Activated T-helper 2 cell treated with anti-CD3 and anti-CD28 coated beads, Interferon-gamma antibody, Interleukin-2, Interleukin-4, amounts not matched to agents 10 μg/mL and 5 μg/mL and 100 μg/mL, durations not matched to agents 14 hours and 24 hours and 36 hours (primary cell): ENCODE data around the gene CERKL. TPM values are rescaled to one million over a fixed set of nuclear protein-coding genes. Genes with fewer than 3 reads are reported as not detected.

Source experiments
- DNase-seq: peaks from one replicate; pipeline ENCODE4 v3.0.0; 2021; ENCODE audit warnings: low spot score
- H3K27ac Mint-ChIP-seq: one replicate; pipeline ENCODE4 v1.8.0; 2021; ENCODE audit warnings: mixed read lengths
- H3K27me3 Mint-ChIP-seq: one replicate; pipeline ENCODE4 v1.8.0; 2021; ENCODE audit warnings: low read depth, mixed read lengths
- H3K36me3 Mint-ChIP-seq: one replicate; pipeline ENCODE4 v1.8.0; 2021; ENCODE audit warnings: low read depth, mixed read lengths
- H3K4me1 Mint-ChIP-seq: one replicate; pipeline ENCODE4 v1.8.0; 2021; ENCODE audit warnings: low read depth, mixed read lengths
- H3K4me3 Mint-ChIP-seq: one replicate; pipeline ENCODE4 v1.8.0; 2021; ENCODE audit warnings: low read depth, mild to moderate bottlenecking, moderate library complexity, mixed read lengths
- H3K9me3 Mint-ChIP-seq: one replicate; pipeline ENCODE4 v1.8.0; 2021; ENCODE audit warnings: mixed read lengths
- intact Hi-C: fragments of 100-400 bp; cut with micrococcal nuclease; formaldehyde crosslinking; loops from one replicate; pipeline ENCODE4 v1.15.1; 2023
- total RNA-seq: library from RNA; stranded (reverse); gene quantifications from 2 replicates; pipeline ENCODE4 v1.2.3, GENCODE V29; 2022

Gene CERKL
- total RNA-seq, 1 donor from 2014 or later = not detected

GRCh38 chr2:181639686-181640085 lies 17.2 kb downstream of the CERKL start:
- H3K4me1 Mint-ChIP-seq = no peaks in the 10 kb centered on the region
- no peaks in the 10 kb centered on the region for H3K36me3 Mint-ChIP-seq
- H3K27ac Mint-ChIP-seq = no peak overlapping the region
- no peak for DNase-seq
- H3K27me3 Mint-ChIP-seq = peaks cover 37% of the 10 kb centered on the region
- H3K9me3 Mint-ChIP-seq = no peaks in the 10 kb centered on the region
- H3K4me3 Mint-ChIP-seq = no peak overlapping the region
- intact Hi-C loops = no loop called here

- Mint-ChIP-seq H3K4me1 (no peaks in the 10 kb centered on the region), H3K27me3 (peaks cover 48% of the 10 kb centered on the region), H3K36me3 (no peaks in the 10 kb centered on the region), H3K27ac (no peak overlapping the region), H3K4me3 (no peak overlapping the region), H3K9me3 (no peaks in the 10 kb centered on the region)
- no peak for DNase-seq
- intact Hi-C loops = no loop called here
Measured at GRCh38 chr2:181632733-181633401, 24.0 kb downstream of the CERKL start.

- DNase-seq = no peak
- H3K27ac Mint-ChIP-seq = no peak overlapping the region
- H3K4me1 Mint-ChIP-seq = no peaks in the 10 kb centered on the region
- no peak overlapping the region for H3K4me3 Mint-ChIP-seq
- H3K27me3 Mint-ChIP-seq = peaks cover 56% of the 10 kb centered on the region
- H3K9me3 Mint-ChIP-seq = no peaks in the 10 kb centered on the region
- no peaks in the 10 kb centered on the region for H3K36me3 Mint-ChIP-seq
- intact Hi-C loops = no loop called here
Measured at GRCh38 chr2:181628590-181629585, 28.0 kb downstream of the CERKL start.

- Mint-ChIP-seq H3K4me1 (no peaks in the 10 kb centered on the region), H3K4me3 (no peak overlapping the region), H3K27me3 (peaks cover 49% of the 10 kb centered on the region), H3K27ac (no peak overlapping the region), H3K9me3 (no peaks in the 10 kb centered on the region), H3K36me3 (no peaks in the 10 kb centered on the region)
- intact Hi-C loops = no loop called here
- no peak for DNase-seq
Measured at GRCh38 chr2:181627545-181627944, 29.4 kb downstream of the CERKL start.

GRCh38 chr2:181626671-181627070 lies 30.2 kb downstream of the CERKL start:
- Mint-ChIP-seq H3K27me3 (peaks cover 54% of the 10 kb centered on the region), H3K36me3 (no peaks in the 10 kb centered on the region), H3K9me3 (no peaks in the 10 kb centered on the region), H3K27ac (no peak overlapping the region), H3K4me1 (no peaks in the 10 kb centered on the region), H3K4me3 (no peak overlapping the region)
- no peak for DNase-seq
- intact Hi-C loops = no loop called here

GRCh38 chr2:181623159-181623558 lies 33.7 kb downstream of the CERKL start:
- Mint-ChIP-seq H3K9me3 (no peaks in the 10 kb centered on the region), H3K4me1 (no peaks in the 10 kb centered on the region), H3K4me3 (no peak overlapping the region), H3K36me3 (no peaks in the 10 kb centered on the region), H3K27ac (no peak overlapping the region), H3K27me3 (peaks cover 44% of the 10 kb centered on the region)
- no peak for DNase-seq
- intact Hi-C loops = no loop called here

GRCh38 chr2:181621779-181622490 lies 35.0 kb downstream of the CERKL start:
- H3K27ac Mint-ChIP-seq = no peak overlapping the region
- intact Hi-C loops = no loop called here
- H3K4me3 Mint-ChIP-seq = no peak overlapping the region
- H3K4me1 Mint-ChIP-seq = no peaks in the 10 kb centered on the region
- peaks cover 41% of the 10 kb centered on the region for H3K27me3 Mint-ChIP-seq
- no peaks in the 10 kb centered on the region for H3K36me3 Mint-ChIP-seq
- DNase-seq = no peak
- H3K9me3 Mint-ChIP-seq = no peaks in the 10 kb centered on the region

GRCh38 chr2:181619516-181619915 lies 37.4 kb downstream of the CERKL start:
- peaks cover 39% of the 10 kb centered on the region for H3K27me3 Mint-ChIP-seq
- H3K4me3 Mint-ChIP-seq = no peak overlapping the region
- no peaks in the 10 kb centered on the region for H3K4me1 Mint-ChIP-seq
- no peak for DNase-seq
- H3K27ac Mint-ChIP-seq = no peak overlapping the region
- no peaks in the 10 kb centered on the region for H3K36me3 Mint-ChIP-seq
- no peaks in the 10 kb centered on the region for H3K9me3 Mint-ChIP-seq
- intact Hi-C loops = no loop called here

GRCh38 chr2:181616715-181617114 lies 40.2 kb downstream of the CERKL start:
- H3K4me1 Mint-ChIP-seq = no peaks in the 10 kb centered on the region

GRCh38 chr2:181614874-181615638 lies 41.8 kb downstream of the CERKL start:
- no peaks in the 10 kb centered on the region for H3K36me3 Mint-ChIP-seq
- no peaks in the 10 kb centered on the region for H3K9me3 Mint-ChIP-seq
- no peaks in the 10 kb centered on the region for H3K4me1 Mint-ChIP-seq
- no peak overlapping the region for H3K4me3 Mint-ChIP-seq
- peaks cover 22% of the 10 kb centered on the region for H3K27me3 Mint-ChIP-seq
- intact Hi-C loops = no loop called here
- DNase-seq = no peak
- no peak overlapping the region for H3K27ac Mint-ChIP-seq

More at GRCh38 chr2:181616715-181617114, 40.2 kb downstream of the CERKL start:
- intact Hi-C loops = no loop called here
- no peak for DNase-seq
- H3K27me3 Mint-ChIP-seq = peaks cover 28% of the 10 kb centered on the region
- H3K36me3 Mint-ChIP-seq = no peaks in the 10 kb centered on the region
- H3K27ac Mint-ChIP-seq = no peak overlapping the region
- H3K9me3 Mint-ChIP-seq = no peaks in the 10 kb centered on the region
- no peak overlapping the region for H3K4me3 Mint-ChIP-seq

- H3K36me3 Mint-ChIP-seq = no peaks in the 10 kb centered on the region
- DNase-seq = no peak
- H3K27me3 Mint-ChIP-seq = peaks cover 17% of the 10 kb centered on the region
Measured at GRCh38 chr2:181613241-181613640, 43.7 kb downstream of the CERKL start.

More at GRCh38 chr2:181613241-181613640, 43.7 kb downstream of the CERKL start:
- Mint-ChIP-seq H3K4me3 (no peak overlapping the region), H3K27ac (no peak overlapping the region), H3K4me1 (peaks cover 5% of the 10 kb centered on the region), H3K9me3 (no peaks in the 10 kb centered on the region)
- intact Hi-C loops = no loop called here
